Vagina (tissue), 2 donors: ENCODE results near the gene COL23A1.

ENCODE experiments used
- POLR2A ChIP-seq, 2 donors: fragments of 450-650 bp; IDR thresholded peaks; one replicate each; pipeline ENCODE4 v1.6.1; 2017; ENCODE audit warnings: antibody characterized with exemption in 2 of 2, mild to moderate bottlenecking in 2 of 2, moderate library complexity in 2 of 2
- POLR2AphosphoS5 ChIP-seq, 2 donors: sonication (generic); formaldehyde crosslinking; IDR thresholded peaks; one replicate each; pipeline ENCODE4 v1.9.0; 2017; ENCODE audit warnings: antibody characterized with exemption in 2 of 2, mild to moderate bottlenecking in 2 of 2, low read depth in 1 of 2; ENCODE audit not compliant: insufficient read depth in 1 of 2
- TF ChIP-seq, protein P1 (sequence below), 3 experiments: fragments of 450-650 bp in 2 of 3; fragments of 200-600 bp in 1 of 3; sonication (generic) in 1 of 3; IDR thresholded peaks; one replicate each; pipeline ENCODE4 v1.5.1; 2017 to 2019; ENCODE audit warnings: antibody characterized with exemption in 3 of 3, mild to moderate bottlenecking in 2 of 3, moderate library complexity in 2 of 3

DNA sequence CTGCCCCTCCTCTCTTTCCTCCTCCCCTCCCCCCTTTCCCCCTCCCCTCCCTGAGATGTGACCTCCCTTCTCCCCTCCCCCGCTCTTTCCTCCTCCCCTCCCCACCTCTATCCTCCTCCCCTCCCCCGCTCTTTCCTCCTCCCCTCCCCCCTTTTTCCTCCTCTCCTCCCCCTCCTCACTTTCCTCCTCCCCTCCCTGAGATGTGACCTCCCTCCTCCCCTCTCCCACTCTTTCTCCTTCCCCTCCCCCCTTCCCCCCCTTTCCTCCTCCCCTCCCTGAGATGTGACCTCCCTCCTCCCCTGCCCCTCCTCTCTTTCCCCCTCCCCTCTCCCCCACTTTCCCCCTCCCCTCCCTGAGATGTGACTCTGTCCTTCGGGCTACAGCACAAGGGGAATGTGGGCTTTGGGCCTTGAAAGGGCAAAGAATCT lies 169.8 kb downstream of the COL23A1 start:
- TF ChIP-seq, protein P1, sequence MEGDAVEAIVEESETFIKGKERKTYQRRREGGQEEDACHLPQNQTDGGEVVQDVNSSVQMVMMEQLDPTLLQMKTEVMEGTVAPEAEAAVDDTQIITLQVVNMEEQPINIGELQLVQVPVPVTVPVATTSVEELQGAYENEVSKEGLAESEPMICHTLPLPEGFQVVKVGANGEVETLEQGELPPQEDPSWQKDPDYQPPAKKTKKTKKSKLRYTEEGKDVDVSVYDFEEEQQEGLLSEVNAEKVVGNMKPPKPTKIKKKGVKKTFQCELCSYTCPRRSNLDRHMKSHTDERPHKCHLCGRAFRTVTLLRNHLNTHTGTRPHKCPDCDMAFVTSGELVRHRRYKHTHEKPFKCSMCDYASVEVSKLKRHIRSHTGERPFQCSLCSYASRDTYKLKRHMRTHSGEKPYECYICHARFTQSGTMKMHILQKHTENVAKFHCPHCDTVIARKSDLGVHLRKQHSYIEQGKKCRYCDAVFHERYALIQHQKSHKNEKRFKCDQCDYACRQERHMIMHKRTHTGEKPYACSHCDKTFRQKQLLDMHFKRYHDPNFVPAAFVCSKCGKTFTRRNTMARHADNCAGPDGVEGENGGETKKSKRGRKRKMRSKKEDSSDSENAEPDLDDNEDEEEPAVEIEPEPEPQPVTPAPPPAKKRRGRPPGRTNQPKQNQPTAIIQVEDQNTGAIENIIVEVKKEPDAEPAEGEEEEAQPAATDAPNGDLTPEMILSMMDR (IDR thresholded peaks at IDR 0.05) = no peak
- TF ChIP-seq POLR2A (IDR thresholded peaks at IDR 0.05) (no peak), POLR2AphosphoS5 (IDR thresholded peaks at IDR 0.05; ENCODE audit: insufficient read depth in 1 of 2, low read depth in 1 of 2) (no peak)
